ENCODE results near the gene FBLN5. TPM values are rescaled to one million over a fixed set of nuclear protein-coding genes. Genes with fewer than 3 reads are reported as not detected.

Gene FBLN5
- total RNA-seq, 6 experiments from 2014 or later = 127 to 242 (median 205) TPM

- H3K27ac Mint-ChIP-seq = no peak within 1 kb of the TSS
- H3K4me3 Mint-ChIP-seq = no peak within 1 kb of the TSS
- TF ChIP-seq CTCF (IDR thresholded peaks at IDR 0.05) = no peak
- no peaks in the 10 kb centered on the region; the same call in 1 of the 2 replicates for H3K27me3 Mint-ChIP-seq (ENCODE audit: insufficient read depth)
- no peaks in the 10 kb centered on the region for H3K9me3 Mint-ChIP-seq
- peaks cover 22% of the 10 kb centered on the region for H3K36me3 Mint-ChIP-seq (ENCODE audit: low read depth)
- no peak for DNase-seq
- H3K4me1 Mint-ChIP-seq (ENCODE audit: low read depth) = peaks cover 3% of the 10 kb centered on the region; the same call in 1 of the 2 replicates
Measured at GRCh38 chr14:91867316-91867988, 80.0 kb downstream of the FBLN5 start, which contains the start of gene TC2N. Gene TC2N, minus strand, starts transcription at chr14:91867536. Its CDS starts 53,767 bp downstream, at chr14:91813769.

- peaks cover 22% of the 10 kb centered on the region for H3K36me3 Mint-ChIP-seq (ENCODE audit: low read depth)
- H3K9me3 Mint-ChIP-seq = no peaks in the 10 kb centered on the region
- no peak overlapping the region for H3K4me3 Mint-ChIP-seq
- no peak for DNase-seq
- TF ChIP-seq CTCF (IDR thresholded peaks at IDR 0.05) = no peak
- H3K27me3 Mint-ChIP-seq (ENCODE audit: insufficient read depth) = no peaks in the 10 kb centered on the region; the same call in 1 of the 2 replicates
- H3K4me1 Mint-ChIP-seq (ENCODE audit: low read depth) = no peaks in the 10 kb centered on the region
- H3K27ac Mint-ChIP-seq = no peak overlapping the region
Measured at GRCh38 chr14:91866511-91867295, 80.8 kb downstream of the FBLN5 start.

- no peak overlapping the region for H3K4me3 Mint-ChIP-seq
- DNase-seq = no peak
- peaks cover 22% of the 10 kb centered on the region for H3K36me3 Mint-ChIP-seq (ENCODE audit: low read depth)
- peaks cover 3% of the 10 kb centered on the region; the same call in 1 of the 2 replicates for H3K27me3 Mint-ChIP-seq (ENCODE audit: insufficient read depth)
- H3K27ac Mint-ChIP-seq = no peak overlapping the region
- H3K9me3 Mint-ChIP-seq = no peaks in the 10 kb centered on the region
- TF ChIP-seq CTCF (IDR thresholded peaks at IDR 0.05) = no peak
- no peaks in the 10 kb centered on the region for H3K4me1 Mint-ChIP-seq (ENCODE audit: low read depth)
Measured at GRCh38 chr14:91866061-91866460, 81.4 kb downstream of the FBLN5 start.

- TF ChIP-seq CTCF (IDR thresholded peaks at IDR 0.05) = no peak
- Mint-ChIP-seq H3K27me3 (ENCODE audit: insufficient read depth) (peaks cover 3% of the 10 kb centered on the region), H3K27ac (no peak overlapping the region), H3K9me3 (no peaks in the 10 kb centered on the region), H3K36me3 (ENCODE audit: low read depth) (no peaks in the 10 kb centered on the region), H3K4me3 (no peak overlapping the region), H3K4me1 (ENCODE audit: low read depth) (peaks cover 17% of the 10 kb centered on the region)
- DNase-seq = no peak
Measured at GRCh38 chr14:91862417-91862816, 85.1 kb downstream of the FBLN5 start.

GRCh38 chr14:91861091-91861490 lies 86.4 kb downstream of the FBLN5 start:
- Mint-ChIP-seq H3K36me3 (ENCODE audit: low read depth) (no peaks in the 10 kb centered on the region), H3K4me1 (ENCODE audit: low read depth) (peaks cover 17% of the 10 kb centered on the region), H3K4me3 (no peak overlapping the region), H3K27me3 (ENCODE audit: insufficient read depth) (peaks cover 3% of the 10 kb centered on the region), H3K27ac (no peak overlapping the region), H3K9me3 (no peaks in the 10 kb centered on the region)
- TF ChIP-seq CTCF (IDR thresholded peaks at IDR 0.05) = no peak
- no peak for DNase-seq
